Midbrain (tissue), 1 donor: ENCODE results near the gene TCEA3.

ENCODE experiments used
- DNase-seq: peaks from one replicate; lab custom pipeline; 2025; lab: John Stamatoyannopoulos, UW

Gene TCEA3

GRCh38 chr1:23421343-23421742 lies 3.2 kb downstream of the TCEA3 start:
- DNase-seq, result no peak

GRCh38 chr1:23420778-23421177 lies 3.8 kb downstream of the TCEA3 start:
- no peak for DNase-seq

- DNase-seq, result no peak
These were observed 5.4 kb downstream of the TCEA3 start for GRCh38 chr1:23419180-23419579.

- no peak for DNase-seq
These were observed 7.0 kb downstream of the TCEA3 start for GRCh38 chr1:23417570-23417969.

GRCh38 chr1:23416964-23417363 lies 7.6 kb downstream of the TCEA3 start:
- no peak for DNase-seq

GRCh38 chr1:23408797-23409290 lies 15.7 kb downstream of the TCEA3 start:
- no peak for DNase-seq

GRCh38 chr1:23407016-23407630 lies 17.4 kb downstream of the TCEA3 start:
- no peak for DNase-seq

GRCh38 chr1:23405946-23406345 lies 18.6 kb downstream of the TCEA3 start:
- no peak for DNase-seq

- peak; percentile 82 for DNase-seq
These were observed 20.6 kb downstream of the TCEA3 start for GRCh38 chr1:23403735-23404486.

GRCh38 chr1:23403355-23403734 lies 21.2 kb downstream of the TCEA3 start:
- DNase-seq, result no peak

- DNase-seq, result no peak
These were observed 21.6 kb downstream of the TCEA3 start for GRCh38 chr1:23403038-23403336.

GRCh38 chr1:23402286-23403037 lies 22.1 kb downstream of the TCEA3 start:
- no peak for DNase-seq

GRCh38 chr1:23401313-23401712 lies 23.2 kb downstream of the TCEA3 start:
- no peak for DNase-seq

- no peak for DNase-seq
These were observed 24.0 kb downstream of the TCEA3 start for GRCh38 chr1:23400324-23401114.

GRCh38 chr1:23399229-23399628 lies 25.3 kb downstream of the TCEA3 start:
- no peak for DNase-seq

GRCh38 chr1:23397908-23398307 lies 26.6 kb downstream of the TCEA3 start:
- DNase-seq, result no peak

GRCh38 chr1:23396380-23396779 lies 28.2 kb downstream of the TCEA3 start:
- no peak for DNase-seq

- DNase-seq, result no peak
These were observed 28.7 kb downstream of the TCEA3 start for GRCh38 chr1:23395849-23396248.

- DNase-seq, result no peak
These were observed 29.3 kb downstream of the TCEA3 start for GRCh38 chr1:23395154-23395724.

- no peak for DNase-seq
These were observed 29.9 kb downstream of the TCEA3 start for GRCh38 chr1:23394684-23395083.

- no peak for DNase-seq
These were observed 30.4 kb downstream of the TCEA3 start for GRCh38 chr1:23394181-23394580.

- DNase-seq, result no peak
These were observed 30.8 kb downstream of the TCEA3 start for GRCh38 chr1:23393706-23394105.
